HL-60/S4 treated with phorbol 12-myristate 13-acetate at 8.2 ng/mL for 4 days and 3 days (cell line): ENCODE data around the gene PCSK1N.
"Not testable (repeated sequence)": the region's sequence is repeated elsewhere in the genome, so short reads cannot be mapped to it uniquely, and the experiment has no call there.

ENCODE experiments used
- in situ Hi-C: fragments of 300-500 bp; cut with MboI; formaldehyde crosslinking; loops from 2 replicates; pipeline ENCODE4 v1.15.0; 2022; ENCODE audit warnings: low sequenced_read_pairs

Gene PCSK1N, protein sequence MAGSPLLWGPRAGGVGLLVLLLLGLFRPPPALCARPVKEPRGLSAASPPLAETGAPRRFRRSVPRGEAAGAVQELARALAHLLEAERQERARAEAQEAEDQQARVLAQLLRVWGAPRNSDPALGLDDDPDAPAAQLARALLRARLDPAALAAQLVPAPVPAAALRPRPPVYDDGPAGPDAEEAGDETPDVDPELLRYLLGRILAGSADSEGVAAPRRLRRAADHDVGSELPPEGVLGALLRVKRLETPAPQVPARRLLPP

DNA sequence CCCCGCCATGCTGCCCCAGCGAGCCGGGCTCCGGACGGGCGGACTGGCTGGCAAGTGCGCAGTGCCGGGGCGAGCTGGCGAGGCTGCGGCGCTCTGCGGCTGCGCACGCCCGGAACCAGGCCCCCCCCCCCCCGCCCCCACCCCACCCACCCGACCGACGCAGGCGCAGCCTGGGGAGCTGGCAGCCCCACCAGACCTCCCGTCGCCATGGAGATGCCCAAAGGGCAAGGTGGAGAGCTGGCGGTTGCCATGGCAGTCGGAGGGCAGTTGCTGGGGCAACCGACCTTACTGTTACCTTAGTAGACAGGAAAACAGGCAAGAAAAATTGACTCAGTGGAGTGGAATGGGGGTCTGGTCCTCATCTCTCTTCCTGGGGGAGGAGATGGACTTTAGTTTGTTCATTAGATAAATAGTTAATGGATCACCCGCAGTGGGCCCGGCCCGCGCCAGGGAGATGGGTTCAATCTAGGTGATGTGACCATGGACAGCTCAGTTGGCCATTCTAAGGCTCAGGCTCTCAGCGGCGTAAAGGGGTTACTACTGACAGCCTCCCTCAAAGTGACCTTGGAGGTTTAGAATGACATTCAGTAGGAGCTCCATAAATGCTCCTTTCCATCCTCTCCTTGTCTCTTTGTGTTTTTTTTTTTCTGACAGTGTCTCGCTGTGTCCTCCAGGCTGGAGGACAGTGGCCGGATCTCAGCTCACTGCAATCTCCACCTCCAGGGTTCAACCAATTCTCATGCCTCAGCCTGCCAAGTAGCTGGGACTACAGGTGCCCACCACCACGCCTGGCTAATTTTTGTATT lies at the start of gene PCSK1N:
Gene PCSK1N, minus strand, starts transcription at position 87 of the 806 bp plus-strand sequence. Its CDS starts 78 bp downstream, at position 9.
- in situ Hi-C loops, result no loop called here

GRCh38 chrX:48883729-48884128 lies 48.3 kb upstream of the PCSK1N start:
- in situ Hi-C loops, result no loop called here

GRCh38 chrX:48876944-48877343 lies 41.5 kb upstream of the PCSK1N start:
- in situ Hi-C loops, result not testable (repeated sequence)

DNA sequence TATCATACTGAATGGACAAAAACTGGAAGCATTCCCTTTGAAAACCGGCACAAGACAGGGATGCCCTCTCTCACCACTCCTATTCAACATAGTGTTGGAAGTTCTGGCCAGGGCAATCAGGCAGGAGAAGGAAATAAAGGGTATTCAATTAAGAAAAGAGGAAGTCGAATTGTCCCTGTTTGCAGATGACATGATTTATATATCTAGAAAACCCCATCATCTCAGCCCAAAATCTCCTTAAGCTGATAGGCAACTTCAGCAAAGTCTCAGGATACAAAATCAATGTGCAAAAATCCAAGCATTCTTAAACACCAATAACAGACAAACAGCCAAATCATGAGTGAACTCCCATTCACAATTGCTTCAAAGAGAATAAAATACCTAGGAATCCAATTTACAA lies 36.6 kb upstream of the PCSK1N start:
- in situ Hi-C loops, result not testable (repeated sequence)

DNA sequence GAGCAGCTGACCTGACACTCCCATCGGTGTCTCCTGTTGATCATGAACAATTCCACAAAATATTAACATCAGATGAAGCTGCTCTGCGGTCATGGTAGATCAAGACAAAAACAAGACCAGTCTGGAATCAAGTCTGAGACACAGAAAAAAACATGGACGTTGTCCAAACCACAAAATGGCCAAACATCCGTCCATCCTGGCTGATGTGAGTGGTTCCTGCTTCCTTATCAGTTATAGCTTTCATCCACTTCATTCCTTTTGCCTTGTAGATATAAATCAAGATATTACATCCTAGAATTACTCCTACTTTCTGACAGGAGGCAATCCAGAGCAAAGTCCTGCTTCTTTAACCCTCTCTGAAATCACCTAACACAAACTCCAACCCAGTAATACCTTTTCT lies 28.8 kb upstream of the PCSK1N start:
- in situ Hi-C loops, result no loop called here

DNA sequence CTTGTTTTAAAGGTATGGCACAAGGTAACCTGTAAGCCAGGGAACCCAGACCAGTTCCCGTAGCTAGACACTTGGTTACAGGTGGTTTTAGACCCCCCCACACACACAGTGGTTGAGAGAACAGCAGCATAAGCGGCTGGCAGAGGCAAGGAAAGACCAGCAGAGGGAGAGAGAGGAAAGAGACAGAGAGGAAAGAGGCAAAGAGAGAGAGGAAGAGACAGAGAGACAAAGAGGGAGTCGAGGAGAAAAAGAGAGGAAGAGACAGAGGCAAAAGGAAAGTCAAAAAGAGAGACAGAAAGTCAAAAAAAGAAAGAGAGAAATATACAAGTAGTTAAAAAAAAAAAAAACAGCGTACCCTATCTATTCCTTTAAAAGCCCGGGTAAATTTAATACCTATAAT lies 19.5 kb upstream of the PCSK1N start:
- in situ Hi-C loops, result no loop called here

- in situ Hi-C loops, result not testable (repeated sequence)
Measured at GRCh38 chrX:48854121-48854804, 18.9 kb upstream of the PCSK1N start.

- in situ Hi-C loops, result not testable (repeated sequence)
Measured at GRCh38 chrX:48853494-48853893, 18.1 kb upstream of the PCSK1N start.

- in situ Hi-C loops, result no loop called here
Measured at GRCh38 chrX:48852857-48853256, 17.4 kb upstream of the PCSK1N start.

DNA sequence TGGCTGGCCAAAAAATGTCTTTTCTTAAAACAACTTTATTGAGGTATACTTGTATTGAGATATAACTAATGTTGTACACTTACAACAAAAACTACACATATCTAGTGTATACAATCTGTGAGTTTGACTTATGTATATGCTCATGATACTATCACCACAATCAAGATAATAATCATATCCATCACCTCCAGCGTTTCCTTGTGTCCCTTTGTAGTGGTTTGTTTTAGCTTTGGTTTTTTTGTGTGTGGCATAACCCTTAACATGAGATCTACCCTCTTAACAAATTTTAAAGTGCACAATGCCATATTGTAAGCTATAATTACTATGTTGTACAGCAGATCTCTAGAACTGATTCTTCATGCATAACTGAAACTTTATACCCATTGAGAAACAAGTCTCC lies 13.4 kb upstream of the PCSK1N start:
- in situ Hi-C loops, result no loop called here

DNA sequence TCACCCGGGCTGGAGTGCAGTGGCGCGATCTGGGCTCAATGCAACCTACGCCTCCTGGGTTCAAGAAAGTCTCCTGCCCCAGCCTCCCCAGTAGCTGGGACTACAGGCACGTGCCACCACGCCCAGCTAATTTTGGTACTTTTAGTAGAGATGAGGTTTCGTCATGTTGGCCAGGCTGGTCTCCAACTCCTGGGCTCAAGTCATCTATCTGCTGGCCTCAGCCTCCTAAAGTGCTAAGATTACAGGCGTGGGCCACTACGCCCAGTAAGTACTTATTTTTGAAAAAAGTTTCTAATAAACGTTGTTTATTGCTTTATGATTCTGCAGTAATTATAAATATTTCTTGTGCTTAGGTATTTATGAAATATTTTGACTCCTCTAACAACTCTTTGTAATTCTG lies 4.3 kb upstream of the PCSK1N start:
- in situ Hi-C loops, result no loop called here

DNA sequence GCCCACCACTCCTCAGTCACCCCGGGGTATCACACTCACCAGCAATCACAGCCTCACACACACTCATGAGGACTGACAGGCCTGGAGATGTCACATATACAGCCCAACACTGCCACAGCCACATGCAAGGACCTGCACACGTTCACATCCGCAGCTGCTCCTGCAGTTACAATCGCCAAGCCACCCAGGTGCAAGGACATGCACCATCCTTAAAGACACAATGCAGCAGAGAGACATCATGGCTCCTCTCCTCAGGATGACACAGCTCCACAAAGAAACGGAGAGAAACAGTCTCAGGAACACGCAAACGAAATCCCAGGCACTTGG lies 1.1 kb downstream of the PCSK1N start:
- in situ Hi-C loops, result no loop called here

GRCh38 chrX:48833542-48834138 lies 1.8 kb downstream of the PCSK1N start:
- in situ Hi-C loops, result no loop called here

DNA sequence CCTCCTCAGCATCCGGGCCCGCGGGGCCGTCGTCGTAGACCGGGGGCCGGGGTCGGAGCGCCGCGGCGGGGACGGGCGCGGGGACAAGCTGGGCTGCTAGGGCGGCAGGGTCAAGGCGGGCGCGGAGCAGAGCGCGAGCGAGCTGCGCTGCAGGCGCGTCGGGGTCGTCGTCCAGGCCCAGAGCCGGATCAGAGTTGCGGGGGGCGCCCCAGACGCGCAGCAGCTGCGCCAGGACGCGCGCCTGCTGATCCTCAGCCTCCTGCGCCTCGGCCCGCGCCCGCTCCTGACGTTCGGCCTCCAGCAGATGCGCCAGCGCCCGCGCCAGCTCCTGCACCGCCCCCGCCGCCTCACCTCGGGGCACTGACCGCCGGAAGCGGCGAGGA lies 3.5 kb downstream of the PCSK1N start:
- in situ Hi-C loops, result no loop called here

DNA sequence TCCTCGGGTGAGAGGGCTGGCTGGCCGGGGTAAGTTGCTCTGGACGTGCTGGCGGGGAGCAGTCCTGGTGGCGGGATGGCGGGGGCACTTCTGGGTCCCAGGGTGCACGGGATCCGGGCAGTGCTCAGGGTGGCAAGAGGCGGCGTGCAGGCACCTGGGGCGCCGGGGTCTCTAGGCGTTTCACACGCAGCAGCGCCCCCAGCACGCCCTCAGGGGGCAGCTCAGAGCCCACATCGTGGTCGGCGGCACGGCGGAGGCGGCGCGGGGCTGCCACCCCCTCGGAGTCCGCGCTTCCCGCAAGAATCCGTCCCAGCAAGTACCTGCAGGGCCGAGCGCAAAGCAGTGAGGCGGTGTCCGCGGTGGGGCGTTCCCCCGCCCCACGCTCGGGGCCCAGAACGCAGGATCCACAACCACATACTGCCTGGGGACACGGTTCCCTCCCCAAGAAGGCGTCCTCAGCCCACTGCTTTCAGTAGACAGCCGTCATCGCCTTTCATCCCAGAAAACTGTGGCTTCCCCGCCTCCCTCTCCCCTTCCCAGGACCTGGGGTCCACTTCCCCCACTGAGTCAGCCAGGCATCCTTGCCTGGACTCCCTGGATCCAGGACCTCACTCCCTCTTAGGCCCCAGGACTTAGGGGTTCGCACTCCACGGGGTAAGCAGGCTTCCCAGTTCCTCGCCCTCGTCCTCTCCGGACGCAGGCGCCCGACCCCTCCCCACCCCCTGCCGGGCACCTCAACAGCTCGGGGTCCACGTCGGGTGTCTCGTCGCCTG lies 4.1 kb downstream of the PCSK1N start:
- in situ Hi-C loops, result no loop called here

GRCh38 chrX:48829016-48829735 lies 6.2 kb downstream of the PCSK1N start:
- in situ Hi-C loops, result no loop called here

GRCh38 chrX:48827654-48827968 lies 7.8 kb downstream of the PCSK1N start:
- in situ Hi-C loops, result no loop called here

DNA sequence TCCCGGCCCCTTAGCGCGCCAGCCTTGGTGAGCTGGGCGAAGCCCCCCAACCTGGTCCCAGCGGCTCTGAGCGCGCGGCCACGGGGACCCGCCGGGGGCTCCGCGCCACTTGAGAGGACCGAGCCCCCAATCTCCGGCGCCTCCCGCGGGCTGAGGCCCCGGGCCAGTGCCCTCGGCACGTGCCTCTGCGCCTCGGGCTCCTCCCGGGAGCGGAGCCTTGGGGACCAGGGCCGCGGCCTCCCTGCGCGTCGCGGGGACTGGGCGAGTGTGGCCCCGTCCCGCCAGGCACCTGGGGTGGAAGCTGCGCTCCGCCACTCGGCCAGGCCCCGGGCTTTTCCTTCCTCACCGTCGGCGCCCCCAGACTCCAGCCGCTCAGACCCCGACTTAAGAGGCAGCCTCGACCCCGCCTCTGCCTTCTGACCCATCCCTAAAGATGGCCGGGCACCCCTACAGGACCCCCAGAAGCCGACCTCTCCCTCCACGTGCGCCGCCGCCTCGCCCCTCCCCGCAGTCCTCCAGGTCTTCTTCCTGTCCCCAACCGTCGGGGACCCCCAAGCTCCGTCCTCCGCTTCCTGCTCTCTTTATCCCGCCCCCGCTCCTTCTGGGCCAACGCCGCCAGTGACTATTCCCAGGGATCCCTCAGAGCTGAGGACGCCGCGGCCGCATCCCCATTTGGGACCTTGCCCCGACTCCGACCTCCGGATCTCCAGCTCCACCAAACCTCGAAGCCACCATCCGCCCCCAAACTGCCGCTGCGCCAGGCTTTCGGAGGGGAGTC lies 8.3 kb downstream of the PCSK1N start:
- in situ Hi-C loops, result no loop called here

- in situ Hi-C loops, result no loop called here
Measured at GRCh38 chrX:48826135-48826875, 9.1 kb downstream of the PCSK1N start, which contains the start of gene ERAS. ERAS (plus strand) TSS chrX:48826513; CDS start chrX:48829124, 2,611 bp downstream.
